ENCODE data around the gene TMEM208.

Gene TMEM208

GRCh38 chr16:67237396-67238277 is 10.7 kb downstream of the TMEM208 start:
- no peak for DNase-seq (ENCODE audit: low read depth in 2 of 2)

- no peak for DNase-seq (ENCODE audit: low read depth in 2 of 2)
Observed at GRCh38 chr16:67238278-67238575, 11.3 kb downstream of the TMEM208 start.

GRCh38 chr16:67238806-67239470 is 12.0 kb downstream of the TMEM208 start:
- no peak for DNase-seq (ENCODE audit: low read depth in 2 of 2)

DNA sequence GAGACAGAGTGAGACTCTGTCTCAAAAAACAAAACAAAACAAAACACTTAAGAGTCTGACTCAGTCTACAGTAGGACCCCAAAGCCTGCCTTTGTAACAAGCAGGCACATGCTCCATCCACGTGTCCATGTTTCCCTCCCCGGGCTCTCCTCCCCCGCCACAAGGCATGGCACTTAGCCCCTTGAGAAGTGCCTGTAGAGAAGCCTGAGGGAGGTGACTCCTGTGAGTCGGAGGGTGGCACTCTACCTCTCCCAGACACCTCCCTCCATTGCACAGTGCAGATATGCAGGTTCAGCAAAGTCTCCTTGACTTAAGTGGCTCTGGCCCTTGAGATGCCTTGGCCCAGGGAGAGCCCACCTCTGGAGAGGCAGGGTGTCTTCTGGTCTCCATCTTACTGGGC is 13.6 kb downstream of the TMEM208 start:
- DNase-seq (ENCODE audit: low read depth in 2 of 2): no peak

GRCh38 chr16:67241008-67241900 is 14.3 kb downstream of the TMEM208 start:
- DNase-seq (ENCODE audit: low read depth in 2 of 2): no peak

GRCh38 chr16:67242138-67242730 is 15.3 kb downstream of the TMEM208 start:
- no peak for DNase-seq (ENCODE audit: low read depth in 2 of 2)

DNA sequence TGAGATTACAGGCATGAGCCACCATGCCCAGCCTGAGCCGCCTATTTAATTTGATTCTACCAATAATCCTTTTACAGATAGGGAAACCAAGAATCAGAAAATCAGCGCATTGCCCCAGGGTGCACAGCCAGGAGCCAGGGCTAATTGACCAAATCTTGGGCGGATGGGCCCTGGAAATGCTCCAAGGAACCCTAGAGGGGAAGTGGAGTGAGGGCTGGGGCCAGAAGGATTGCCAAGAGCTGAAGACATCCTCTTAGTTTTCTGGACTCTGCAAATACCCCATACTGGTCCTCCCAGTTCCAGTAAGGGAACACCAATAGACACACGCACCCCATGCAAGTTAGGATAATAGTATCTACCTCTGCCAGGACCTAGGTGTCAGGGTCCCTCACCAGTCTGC is 16.6 kb downstream of the TMEM208 start:
- DNase-seq (ENCODE audit: low read depth in 2 of 2): no peak

DNA sequence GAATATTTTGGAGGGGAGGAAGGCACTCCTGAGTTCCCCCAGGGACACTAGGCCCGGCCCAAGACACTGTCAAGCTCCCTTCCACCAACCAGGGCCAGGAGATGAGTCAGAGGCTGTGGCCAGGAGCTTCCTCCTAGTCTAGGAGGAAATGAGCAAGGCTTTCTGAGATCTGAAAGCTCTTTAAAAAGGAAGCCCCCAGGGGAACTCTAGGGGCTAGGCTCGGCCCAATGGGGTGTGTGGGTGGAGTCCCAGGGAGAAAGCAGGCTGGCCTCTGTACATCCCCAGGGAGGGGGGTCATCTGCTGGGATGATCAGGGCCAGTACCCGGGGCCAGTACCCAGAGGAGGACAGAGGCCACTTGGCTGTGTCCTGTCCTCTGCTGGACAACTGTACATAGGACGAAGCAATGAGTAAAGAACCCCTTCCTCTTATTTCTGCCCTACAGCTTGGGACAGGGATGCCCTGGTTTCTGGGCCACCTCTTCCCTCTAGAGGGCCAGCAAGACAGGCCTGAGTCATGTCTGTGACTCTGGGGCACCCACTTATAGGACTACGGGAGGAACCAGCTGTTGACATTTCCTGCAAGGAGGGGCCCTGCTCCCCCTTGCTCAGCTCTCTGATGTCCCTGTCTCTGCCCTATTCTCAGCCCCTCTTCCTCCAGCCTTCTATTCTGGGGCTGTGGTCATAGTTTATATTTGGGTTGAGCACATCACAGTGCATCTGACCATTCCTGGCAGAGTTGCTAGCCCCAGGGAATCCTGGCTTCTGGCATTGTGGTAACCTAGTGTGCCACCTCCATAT is 17.7 kb downstream of the TMEM208 start:
- peak; percentile 69 to 72 for DNase-seq (ENCODE audit: low read depth in 2 of 2)

DNA sequence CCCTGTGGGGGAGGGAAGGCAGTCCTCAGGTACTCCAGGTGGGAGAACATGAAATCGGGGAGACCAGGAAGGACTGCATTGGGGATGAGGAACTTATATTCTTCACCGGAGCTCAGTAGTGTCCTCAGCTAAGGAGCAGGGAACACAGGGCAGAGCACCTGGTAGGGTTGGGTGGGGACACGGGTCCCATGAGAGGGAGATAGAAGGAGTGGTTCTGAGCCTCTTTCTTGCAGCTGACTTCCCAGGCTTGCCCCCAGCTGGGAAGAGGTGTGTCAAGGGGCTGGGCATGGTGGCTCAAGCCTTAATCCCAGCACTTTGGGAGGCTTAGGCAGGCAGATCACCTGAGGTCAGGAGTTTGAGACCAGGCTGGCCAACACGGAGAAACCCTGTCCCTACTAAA is 18.3 kb downstream of the TMEM208 start:
- no peak for DNase-seq (ENCODE audit: low read depth in 2 of 2)

- no peak for DNase-seq (ENCODE audit: low read depth in 2 of 2)
Observed at GRCh38 chr16:67245674-67246080, 18.7 kb downstream of the TMEM208 start.

- DNase-seq (ENCODE audit: low read depth in 2 of 2): peak; percentile 54 to 60
Observed at GRCh38 chr16:67246081-67246755, 19.3 kb downstream of the TMEM208 start.

GRCh38 chr16:67246756-67247191 is 19.8 kb downstream of the TMEM208 start:
- DNase-seq (ENCODE audit: low read depth in 2 of 2): no peak

DNA sequence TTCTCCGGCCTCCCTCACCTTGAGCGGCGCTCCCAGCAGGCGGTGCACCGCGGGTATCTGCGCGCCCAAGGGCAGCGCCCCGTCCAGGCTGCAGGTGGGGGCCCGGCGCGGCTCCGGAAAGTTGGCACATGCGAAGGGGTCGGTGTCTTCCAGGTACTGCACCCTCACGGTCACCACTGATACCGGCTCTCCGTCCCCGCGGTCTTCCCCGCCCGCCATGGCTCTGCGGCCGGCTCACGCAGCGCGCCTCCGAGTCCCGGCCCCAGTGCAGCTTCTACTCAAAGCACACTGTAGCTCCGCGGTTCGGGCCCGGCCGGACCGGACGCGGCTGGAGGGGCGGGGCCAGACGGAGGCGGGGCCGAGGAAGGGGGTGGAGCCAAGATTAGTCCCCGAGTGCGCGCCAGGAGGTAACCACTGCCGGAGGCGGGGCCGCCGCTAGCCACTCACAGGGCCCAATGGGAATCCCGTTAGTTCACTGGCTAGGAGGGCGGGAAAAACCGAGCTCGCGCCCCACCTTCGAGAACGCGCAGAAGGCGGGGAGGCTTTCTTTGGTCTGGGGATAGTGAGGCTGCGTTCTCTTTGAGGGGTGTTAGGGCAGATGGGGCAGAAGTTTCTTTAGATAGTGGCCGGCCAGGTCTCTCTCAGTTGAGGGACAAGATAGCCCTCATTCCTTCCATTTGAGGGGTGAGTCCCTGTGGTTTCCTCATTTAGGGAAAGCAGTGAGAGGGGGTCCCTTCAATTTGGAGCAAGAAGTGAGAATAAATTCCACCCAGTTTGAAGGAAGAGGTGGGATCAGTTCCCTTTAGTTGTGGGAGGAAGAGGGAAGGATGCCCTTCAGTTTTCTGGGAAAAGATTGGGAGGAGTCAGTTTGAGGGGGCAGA is 20.5 kb downstream of the TMEM208 start, which contains the start of gene FHOD1:
Gene FHOD1 (minus strand): TSS at position 290 of the 881 bp plus-strand sequence. CDS start 71 bp downstream, at position 219.
- DNase-seq (ENCODE audit: low read depth in 2 of 2): peak; percentile 99

GRCh38 chr16:67248073-67248400 is 21.1 kb downstream of the TMEM208 start:
- no peak for DNase-seq (ENCODE audit: low read depth in 2 of 2)

DNA sequence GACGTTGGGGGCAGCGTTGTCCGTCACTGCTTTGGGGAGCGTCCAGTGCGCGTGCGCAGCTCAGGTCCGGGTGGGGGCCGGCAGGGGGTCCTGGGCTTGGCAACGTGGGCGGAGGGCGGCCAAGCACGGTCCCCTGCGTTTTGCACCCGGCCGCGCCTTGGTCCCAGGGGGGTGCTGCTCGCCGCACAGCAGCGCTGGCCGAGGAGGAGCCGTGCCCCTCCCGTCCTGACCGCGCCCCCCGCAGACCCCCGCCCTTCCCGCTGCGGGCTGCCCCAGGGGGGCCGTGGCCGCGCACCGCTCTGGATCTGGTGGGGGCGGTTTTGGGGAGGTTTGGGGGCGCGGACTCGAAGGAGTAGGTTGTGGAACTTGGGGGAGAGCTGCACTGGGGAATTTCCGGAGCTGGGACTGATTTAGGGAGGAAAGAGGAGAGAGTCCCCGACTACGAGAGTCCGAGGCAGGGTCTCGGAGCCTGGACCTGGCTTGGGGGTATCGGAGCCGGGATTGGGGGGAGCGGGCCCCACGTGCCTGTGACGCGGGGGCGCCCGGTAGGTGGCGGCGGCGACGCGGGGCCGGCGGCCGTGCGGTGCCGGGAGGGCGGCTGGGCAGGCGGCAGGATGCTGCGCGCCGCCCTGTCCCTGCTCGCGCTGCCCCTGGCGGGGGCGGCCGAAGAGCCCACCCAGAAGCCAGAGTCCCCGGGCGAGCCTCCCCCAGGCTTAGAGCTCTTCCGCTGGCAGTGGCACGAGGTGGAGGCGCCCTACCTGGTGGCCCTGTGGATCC is 21.7 kb downstream of the TMEM208 start, which contains the start of gene SLC9A5:
Gene SLC9A5 (plus strand): TSS at position 579 of the 777 bp plus-strand sequence. CDS start 36 bp downstream, at position 615.
- DNase-seq (ENCODE audit: low read depth in 2 of 2): no peak

- DNase-seq (ENCODE audit: low read depth in 2 of 2): no peak
Observed at GRCh38 chr16:67249178-67250044, 22.5 kb downstream of the TMEM208 start.

- DNase-seq (ENCODE audit: low read depth in 2 of 2): no peak
Observed at GRCh38 chr16:67250045-67250327, 23.1 kb downstream of the TMEM208 start.
